ENCODE results near the gene LRMDA. TPM values are rescaled to one million over a fixed set of nuclear protein-coding genes. Genes with fewer than 3 reads are reported as not detected.

Gene LRMDA
- total and polyA plus RNA-seq, 10 of the 15 experiments (the other 5 are each of a cell fraction or from before 2014, with no cell fraction given): 0.07 to 0.54 (median 0.29) TPM; not detected in 4

GRCh38 chr10:75694790-75695189 lies 263.4 kb downstream of the LRMDA start:
- BruUV-seq (replicated peaks): no TSS peak
- in situ Hi-C loops (cut with MboI) (no loop called here), intact Hi-C loops (cut with micrococcal nuclease; ENCODE audit: unreplicated experiment) (no loop called here)
- H3K4me1 ChIP-seq (ENCODE audit: control insufficient read depth, insufficient read depth, low read length): no peaks in the 10 kb centered on the region
- WGBS (ENCODE audit: insufficient coverage, insufficient replicate concordance, low lambda C conversion rate, missing lambda C conversion rate): 30% methylated on average over 3 of the region's 3 CpGs
- no peak overlapping the region for H3K27ac ChIP-seq (ENCODE audit: control insufficient read depth, insufficient read depth)
- H3K27me3 ChIP-seq (replicated peaks in 1 of 2; ENCODE audit: control insufficient read depth in 2 of 2, insufficient read depth in 2 of 2, low read length in 1 of 2): no peaks in the 10 kb centered on the region
- no peak overlapping the region for H3K4me3 ChIP-seq
- POLR2A ChIA-PET: no interaction called here
- H3K79me2 ChIP-seq (ENCODE audit: control insufficient read depth, insufficient read depth, low read length): no peaks in the 10 kb centered on the region
- H2AFZ ChIP-seq (ENCODE audit: control insufficient read depth, low read depth, low read length): no peak overlapping the region
- FAIRE-seq: no peak
- H3K9ac ChIP-seq (ENCODE audit: control insufficient read depth, insufficient read depth, low read length): no peak overlapping the region
- no peaks in the 10 kb centered on the region for H3K36me3 ChIP-seq (ENCODE audit: control insufficient read depth in 2 of 2, insufficient read depth in 2 of 2, low read length in 1 of 2)
- RAD21 ChIA-PET (ENCODE audit: unreplicated experiment): no interaction called here
- no peak for ATAC-seq
- no peak for DNase-seq (ENCODE audit: low read depth, low spot score)
- TF ChIP-seq EED (IDR thresholded peaks at IDR 0.05; ENCODE audit: low read depth): no peak
- no peak for TF ChIP-seq PAX5 (IDR thresholded peaks at IDR 0.05; ENCODE audit: borderline replicate concordance, low read depth, low read length)
- TF ChIP-seq IKZF2 (IDR thresholded peaks at IDR 0.05): no peak
- TF ChIP-seq PML (IDR thresholded peaks at IDR 0.05; ENCODE audit: low read length): no peak
- no peak for TF ChIP-seq BCL11A (IDR thresholded peaks at IDR 0.05; ENCODE audit: low read depth, low read length)
- no peak for TF ChIP-seq IRF4 (IDR thresholded peaks at IDR 0.05; ENCODE audit: low read depth, low read length)
- no peak for TF ChIP-seq FOXM1 (IDR thresholded peaks at IDR 0.05; ENCODE audit: low read depth, low read length)
- no peak for TF ChIP-seq BMI1 (IDR thresholded peaks at IDR 0.05; ENCODE audit: borderline replicate concordance)
- TF ChIP-seq, protein P1, sequence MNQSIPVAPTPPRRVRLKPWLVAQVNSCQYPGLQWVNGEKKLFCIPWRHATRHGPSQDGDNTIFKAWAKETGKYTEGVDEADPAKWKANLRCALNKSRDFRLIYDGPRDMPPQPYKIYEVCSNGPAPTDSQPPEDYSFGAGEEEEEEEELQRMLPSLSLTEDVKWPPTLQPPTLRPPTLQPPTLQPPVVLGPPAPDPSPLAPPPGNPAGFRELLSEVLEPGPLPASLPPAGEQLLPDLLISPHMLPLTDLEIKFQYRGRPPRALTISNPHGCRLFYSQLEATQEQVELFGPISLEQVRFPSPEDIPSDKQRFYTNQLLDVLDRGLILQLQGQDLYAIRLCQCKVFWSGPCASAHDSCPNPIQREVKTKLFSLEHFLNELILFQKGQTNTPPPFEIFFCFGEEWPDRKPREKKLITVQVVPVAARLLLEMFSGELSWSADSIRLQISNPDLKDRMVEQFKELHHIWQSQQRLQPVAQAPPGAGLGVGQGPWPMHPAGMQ (IDR thresholded peaks at IDR 0.05; ENCODE audit: borderline replicate concordance): no peak
- TF ChIP-seq CEBPB (IDR thresholded peaks at IDR 0.05; ENCODE audit: borderline replicate concordance in 1 of 2, low read depth in 2 of 2, low read length in 2 of 2): no peak
- TF ChIP-seq STAT3 (IDR thresholded peaks at IDR 0.05; ENCODE audit: low read depth, low read length): no peak
- TF ChIP-seq ETV6 (conservative IDR thresholded peaks at IDR 0.05 in 1 of 2, IDR thresholded peaks at IDR 0.05 in 1 of 2; ENCODE audit: borderline replicate concordance in 1 of 2, low read depth in 1 of 2): no peak
- TF ChIP-seq TARDBP (IDR thresholded peaks at IDR 0.05; ENCODE audit: borderline replicate concordance): no peak
- TF ChIP-seq ASH2L (IDR thresholded peaks at IDR 0.05; ENCODE audit: borderline replicate concordance, low read depth): no peak
- TF ChIP-seq EZH2 (IDR thresholded peaks at IDR 0.05; ENCODE audit: borderline replicate concordance, control insufficient read depth, low read depth, low read length): no peak
- CTCF ChIA-PET: no interaction called here
- SMC1A ChIA-PET (ENCODE audit: uncharacterized antibody, unreplicated experiment): no interaction called here
- H3K4me2 ChIP-seq (ENCODE audit: control insufficient read depth, insufficient read depth): no peak overlapping the region
- no peaks in the 10 kb centered on the region; the same call in 2 of the 3 replicates for H3K9me3 ChIP-seq (replicated peaks; ENCODE audit: control insufficient read depth, insufficient read depth, low read length)
- no peaks in the 10 kb centered on the region for H4K20me1 ChIP-seq (ENCODE audit: control insufficient read depth, insufficient read depth)

Data from GM12878 (cell line).